Esophagus squamous epithelium (tissue), 4 donors: Measurements from ENCODE around the gene EEF1G.

Experiments used
- CTCF ChIP-seq, 6 experiments: fragments of 450-650 bp in 4 of 6; fragments of 200-600 bp in 2 of 6; sonication (generic) in 2 of 6; IDR thresholded peaks; one replicate each; pipeline ENCODE4 v1.5.1; 2016 to 2019; ENCODE audit warnings: antibody characterized with exemption in 6 of 6, mild to moderate bottlenecking in 4 of 6, moderate library complexity in 4 of 6
- POLR2A ChIP-seq, 4 donors: fragments of 450-650 bp; IDR thresholded peaks; one replicate each; pipeline ENCODE4 v1.6.1; 2017; ENCODE audit warnings: antibody characterized with exemption in 4 of 4, mild to moderate bottlenecking in 4 of 4, moderate library complexity in 3 of 4

DNA sequence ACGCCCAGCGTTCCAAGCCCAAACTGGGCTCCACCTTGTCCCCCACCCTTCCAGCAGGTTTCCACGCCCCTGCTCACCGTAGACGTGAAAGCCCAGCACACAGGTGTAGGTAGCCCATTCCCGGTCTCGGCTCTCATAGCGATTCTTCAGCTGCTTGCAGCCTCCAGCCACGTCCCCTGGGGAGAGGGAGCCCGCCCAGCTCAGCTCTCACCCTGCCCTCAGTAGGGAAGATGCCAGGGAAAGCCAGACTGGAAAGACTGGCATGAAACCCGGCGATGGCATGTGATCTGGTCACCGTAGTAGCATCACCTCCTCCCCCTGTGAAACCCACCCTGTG, 29.3 kb upstream of the EEF1G start:
- TF ChIP-seq CTCF (IDR thresholded peaks at IDR 0.05): no peak
- no peak for TF ChIP-seq POLR2A (IDR thresholded peaks at IDR 0.05)
